Liver (tissue), 9 donors: ENCODE data around the gene DYRK1A. TPM values are rescaled to one million over a fixed set of nuclear protein-coding genes. Genes with fewer than 3 reads are reported as not detected.

Experiments
- DNase-seq: peaks from one replicate; pipeline ENCODE4 v3.0.0-alpha.2; 2017; ENCODE audit warnings: low spot score
- H3K27ac ChIP-seq, 2 donors: one replicate each; pipeline ENCODE4 v1.7.0; 2013; ENCODE audit warnings: inconsistent platforms in 2 of 2, low read length in 2 of 2, control low read depth in 1 of 2, low read depth in 1 of 2, mild to moderate bottlenecking in 1 of 2
- H3K27me3 ChIP-seq, 4 donors: one replicate each; pipeline versions ENCODE4 v1.6.1 to v1.7.0; 2013; ENCODE audit warnings: low read length in 3 of 4, inconsistent platforms in 1 of 4, mild to moderate bottlenecking in 1 of 4, moderate library complexity in 1 of 4; ENCODE audit not compliant: control insufficient read depth in 4 of 4, insufficient read depth in 4 of 4
- H3K36me3 ChIP-seq, 4 donors: one replicate each; pipeline versions ENCODE4 v1.6.1 to v1.7.0; 2013; ENCODE audit warnings: low read length in 3 of 4, mild to moderate bottlenecking in 3 of 4, low read depth in 1 of 4, moderate library complexity in 1 of 4; ENCODE audit not compliant: control insufficient read depth in 4 of 4, insufficient read depth in 3 of 4
- H3K4me1 ChIP-seq, 4 donors: one replicate each; pipeline versions ENCODE4 v1.6.1 to v1.7.0; 2013; ENCODE audit warnings: low read length in 3 of 4, mild to moderate bottlenecking in 3 of 4, moderate library complexity in 1 of 4; ENCODE audit not compliant: control insufficient read depth in 4 of 4, insufficient read depth in 4 of 4
- H3K4me3 ChIP-seq, 3 donors: one replicate each; pipeline versions ENCODE4 v1.6.1 to v1.7.0; 2013; ENCODE audit warnings: low read length in 3 of 3, control low read depth in 1 of 3, low read depth in 1 of 3, mild to moderate bottlenecking in 1 of 3
- H3K9ac ChIP-seq, 2 donors: one replicate each; pipeline ENCODE4 v1.7.0; 2013; ENCODE audit warnings: low read length in 2 of 2, mild to moderate bottlenecking in 2 of 2, moderate library complexity in 2 of 2, control low read depth in 1 of 2, low read depth in 1 of 2
- H3K9me3 ChIP-seq, 4 donors: one replicate each; pipeline versions ENCODE4 v1.6.1 to v1.7.0; 2013; ENCODE audit warnings: low read length in 3 of 4; ENCODE audit not compliant: control insufficient read depth in 4 of 4
- ATF3 ChIP-seq: IDR thresholded peaks from 2 replicates; pipeline ENCODE4 v1.6.1; 2016; ENCODE audit warnings: antibody characterized with exemption
- FOXA1 ChIP-seq: IDR thresholded peaks from 2 replicates; pipeline ENCODE4 v1.6.1; 2016; ENCODE audit warnings: antibody characterized with exemption
- FOXA2 ChIP-seq: IDR thresholded peaks from 2 replicates; pipeline ENCODE4 v1.6.1; 2016; ENCODE audit warnings: antibody characterized with exemption
- GABPA ChIP-seq, 2 donors: IDR thresholded peaks in 1 of 2; conservative IDR thresholded peaks in 1 of 2; 2 replicates each; pipeline ENCODE4 v1.6.1; 2016; ENCODE audit warnings: antibody characterized with exemption in 2 of 2, mild to moderate bottlenecking in 1 of 2, moderate library complexity in 1 of 2
- HNF4A ChIP-seq, 2 donors: conservative IDR thresholded peaks; 2 replicates each; pipeline ENCODE4 v1.6.1; 2016; ENCODE audit warnings: antibody characterized with exemption in 2 of 2, mild to moderate bottlenecking in 2 of 2
- HNF4G ChIP-seq: IDR thresholded peaks from 2 replicates; pipeline ENCODE4 v1.6.1; 2016; ENCODE audit warnings: antibody characterized with exemption
- JUND ChIP-seq, 2 donors: IDR thresholded peaks; 2 replicates each; pipeline ENCODE4 v1.6.1; 2016; ENCODE audit warnings: antibody characterized with exemption in 2 of 2
- MAX ChIP-seq: IDR thresholded peaks from 2 replicates; pipeline ENCODE4 v1.6.1; 2016; ENCODE audit warnings: antibody characterized with exemption
- NR2F2 ChIP-seq: IDR thresholded peaks from 2 replicates; pipeline ENCODE4 v1.6.1; 2016; ENCODE audit warnings: antibody characterized with exemption
- RAD21 ChIP-seq, 2 donors: IDR thresholded peaks; 2 replicates each; pipeline ENCODE4 v1.6.1; 2016; ENCODE audit warnings: antibody characterized with exemption in 2 of 2, mild to moderate bottlenecking in 2 of 2
- REST ChIP-seq: IDR thresholded peaks from 2 replicates; pipeline ENCODE4 v1.6.1; 2016; ENCODE audit warnings: antibody characterized with exemption, mild to moderate bottlenecking
- RXRA ChIP-seq, 2 donors: IDR thresholded peaks; 2 replicates each; pipeline ENCODE4 v1.6.1; 2017 to 2018; ENCODE audit warnings: antibody characterized with exemption in 2 of 2, mild to moderate bottlenecking in 1 of 2
- SP1 ChIP-seq: IDR thresholded peaks from 2 replicates; pipeline ENCODE4 v1.6.1; 2018; ENCODE audit warnings: antibody characterized with exemption, mild to moderate bottlenecking
- TAF1 ChIP-seq: conservative IDR thresholded peaks from 2 replicates; pipeline ENCODE4 v1.6.1; 2016; ENCODE audit warnings: antibody characterized with exemption, mild to moderate bottlenecking
- YY1 ChIP-seq: IDR thresholded peaks from 2 replicates; pipeline ENCODE4 v1.6.1; 2016; ENCODE audit warnings: antibody characterized with exemption, mild to moderate bottlenecking
- ZBTB33 ChIP-seq: IDR thresholded peaks from 2 replicates; pipeline ENCODE4 v1.6.1; 2016; ENCODE audit warnings: antibody characterized with exemption
- WGBS: extraction: QIAGEN DNeasy Blood & Tissue Kit; methylation state at CpG from one replicate; pipeline ENCODE4 v1.1.7; 2013; 5-methylcytosine and 5-hydroxymethylcytosine counted together
- polyA plus RNA-seq, 2 donors: library from polyadenylated mRNA; stranded (reverse) in 1 of 2; unstranded in 1 of 2; fragments of 200-250 nt in 1 of 2; fragments of >200 nt in 1 of 2; fragmentation: Nextera tagmentation in 1 of 2; extraction: Ambion mirVana in 1 of 2; gene quantifications; one replicate each; pipeline versions ENCODE4 v1.2.1 to v1.2.3, GENCODE V29; 2013 to 2015
- total RNA-seq, 2 donors: library from RNA; depleted of rRNA; stranded (reverse); fragments of >200 nt; gene quantifications; one replicate each; pipeline ENCODE4 v1.2.3, GENCODE V29; 2014
- donor health status: healthy.
- donor health status: healthy.
- donor health status: healthy.
- donor health status: healthy.
- donor health status: healthy.

The DYRK1A gene
- total and polyA plus RNA-seq, 4 donors = 5.1 to 58.3 (median 22.9) TPM

- Histone ChIP-seq H3K27ac (no peak overlapping the region), H3K4me1 (peaks cover 3 to 21% (median 10%) of the 10 kb centered on the region in 4 donors), H3K36me3 (peaks cover 0 to 5% (median 2%) of the 10 kb centered on the region in 4 donors), H3K9ac (no peak overlapping the region), H3K27me3 (no peaks in the 10 kb centered on the region), H3K4me3 (no peak overlapping the region), H3K9me3 (no peaks in the 10 kb centered on the region)
- DNase-seq = no peak
- WGBS = 93% methylated on average over 3 of the region's 3 CpGs
- TF ChIP-seq RAD21 (IDR thresholded peaks at IDR 0.05) = no peak
- TF ChIP-seq FOXA1 = no peak
- no peak for TF ChIP-seq HNF4G
- TF ChIP-seq YY1 = no peak
- TF ChIP-seq GABPA (IDR thresholded peaks at IDR 0.05 in 1 of 2, conservative IDR thresholded peaks at IDR 0.05 in 1 of 2) = no peak
- no peak for TF ChIP-seq TAF1
- no peak for TF ChIP-seq FOXA2
- no peak for TF ChIP-seq ATF3
- TF ChIP-seq NR2F2 = no peak
- no peak for TF ChIP-seq MAX
- TF ChIP-seq ZBTB33 = no peak
Observed at GRCh38 chr21:37419228-37419906, 52.8 kb downstream of the DYRK1A start.

GRCh38 chr21:37421306-37421705 lies 54.7 kb downstream of the DYRK1A start:
- H3K36me3 ChIP-seq = peaks cover 0 to 5% (median 2%) of the 10 kb centered on the region in 4 donors
- no peak overlapping the region for H3K4me3 ChIP-seq
- DNase-seq = no peak
- H3K4me1 ChIP-seq = peaks cover 3 to 13% (median 8%) of the 10 kb centered on the region in 4 donors
- H3K9me3 ChIP-seq = no peaks in the 10 kb centered on the region
- H3K9ac ChIP-seq = no peak overlapping the region
- 97% methylated on average over 8 of the region's 8 CpGs for WGBS
- H3K27me3 ChIP-seq = no peaks in the 10 kb centered on the region
- no peak for TF ChIP-seq RXRA (IDR thresholded peaks at IDR 0.05)
- no peak for TF ChIP-seq FOXA1
- no peak overlapping the region for H3K27ac ChIP-seq

GRCh38 chr21:37422382-37422781 lies 55.8 kb downstream of the DYRK1A start:
- peaks cover 0 to 5% (median 2%) of the 10 kb centered on the region in 4 donors for H3K36me3 ChIP-seq
- no peak overlapping the region for H3K9ac ChIP-seq
- no peak for TF ChIP-seq HNF4A (conservative IDR thresholded peaks at IDR 0.05)
- no peak for TF ChIP-seq SP1
- TF ChIP-seq HNF4G = no peak
- TF ChIP-seq MAX = no peak
- no peak for TF ChIP-seq JUND (IDR thresholded peaks at IDR 0.05)
- TF ChIP-seq NR2F2 = no peak
- no peak for TF ChIP-seq REST
- no peak for TF ChIP-seq ZBTB33
- H3K9me3 ChIP-seq = no peaks in the 10 kb centered on the region
- peaks cover 2 to 9% (median 6%) of the 10 kb centered on the region in 4 donors for H3K4me1 ChIP-seq
- no peaks in the 10 kb centered on the region for H3K27me3 ChIP-seq
- 99% methylated on average over 1 of the region's 1 CpG for WGBS
- H3K27ac ChIP-seq = no peak overlapping the region
- H3K4me3 ChIP-seq = no peak overlapping the region
- no peak for DNase-seq
